Endothelial cell of umbilical vein (primary cell): Measurements from ENCODE around the gene FBXO7. TPM values are rescaled to one million over a fixed set of nuclear protein-coding genes. Genes with fewer than 3 reads are reported as not detected.

ENCODE experiments used
- BruUV-seq: library from RNA; stranded (reverse); fragments of 400-500 nt; replicated peaks from 2 replicates; lab custom pipeline; 2021; lab: Mats Ljungman, UMichigan
- CTCF ChIA-PET: fragments of 300-600, 350-600 bp; sonication (Branson Sonifier 250); formaldehyde crosslinking; loops from one replicate; lab custom pipeline; 2021; ENCODE audit warnings: antibody characterized with exemption, inconsistent platforms; lab: Charles Lee
- POLR2A ChIA-PET: fragments of 300-600, 350-600 bp; sonication (Branson Sonifier 250); formaldehyde crosslinking; loops from one replicate; lab custom pipeline; 2021; ENCODE audit warnings: antibody characterized with exemption, inconsistent platforms; lab: Charles Lee
- DNase-seq: peaks from one replicate; pipeline ENCODE4 v3.0.0-alpha.2; 2011; ENCODE audit warnings: low read depth, low spot score
- FAIRE-seq: peaks from 2 replicates; lab custom pipeline; 2011; peaks lifted over from hg19 to GRCh38; lab: Jason Lieb, UNC
- H2AFZ ChIP-seq: 2 replicates; pipeline ENCODE4 v1.6.0; 2012; ENCODE audit warnings: low read depth, low read length, control low read depth, inconsistent platforms
- H3K27ac ChIP-seq: 2 replicates; pipeline ENCODE4 v1.5.1; 2011; ENCODE audit warnings: low read depth, mild to moderate bottlenecking, control low read depth, low read length, moderate library complexity; ENCODE audit not compliant: insufficient read depth
- H3K27me3 ChIP-seq, 2 experiments: 2 replicates each; pipeline versions ENCODE4 v1.6.0 to v1.6.1; 2011; ENCODE audit warnings: low read length in 2 of 2, mixed read lengths in 1 of 2; ENCODE audit not compliant: control insufficient read depth in 2 of 2, insufficient read depth in 2 of 2
- H3K36me3 ChIP-seq, 2 experiments: 2 replicates in 1 of 2; 3 replicates in 1 of 2; pipeline ENCODE4 v1.5.1; 2011; ENCODE audit warnings: low read length in 2 of 2, mild to moderate bottlenecking in 1 of 2, moderate library complexity in 1 of 2; ENCODE audit not compliant: control insufficient read depth in 2 of 2, insufficient read depth in 2 of 2; ENCODE audit errors: extremely low read depth in 1 of 2
- H3K4me1 ChIP-seq: 3 replicates; pipeline ENCODE4 v1.5.1; 2011; ENCODE audit warnings: mild to moderate bottlenecking, low read length; ENCODE audit not compliant: control insufficient read depth, insufficient read depth; ENCODE audit errors: extremely low read depth
- H3K4me2 ChIP-seq: 2 replicates; pipeline ENCODE4 v1.6.1; 2011; ENCODE audit warnings: low read length, control low read depth, mixed read lengths; ENCODE audit not compliant: insufficient read depth
- H3K4me3 ChIP-seq, 3 experiments: fragments of 200-600 bp in 1 of 3; sonication (generic), shearing (Covaris generic) in 1 of 3; replicated peaks in 1 of 3; 2 replicates each; pipeline ENCODE4 v1.5.1; 2011 to 2016; ENCODE audit warnings: control low read depth in 3 of 3, low read length in 3 of 3, mild to moderate bottlenecking in 2 of 3, inconsistent platforms in 1 of 3, low read depth in 1 of 3, moderate library complexity in 1 of 3; ENCODE audit not compliant: insufficient read depth in 1 of 3
- H3K79me2 ChIP-seq: 2 replicates; pipeline ENCODE4 v1.6.0; 2012; ENCODE audit warnings: low read length, inconsistent platforms; ENCODE audit not compliant: control insufficient read depth, insufficient read depth
- H3K9ac ChIP-seq: replicated peaks from 2 replicates; pipeline ENCODE3; 2011; ENCODE audit warnings: low read length, control low read depth; ENCODE audit not compliant: insufficient read depth; ENCODE audit errors: extremely low read depth
- H3K9me1 ChIP-seq: replicated peaks from 3 replicates; pipeline ENCODE4 v1.6.0; 2011; ENCODE audit warnings: mild to moderate bottlenecking, low read length; ENCODE audit not compliant: control insufficient read depth, insufficient read depth; ENCODE audit errors: extremely low read depth
- H3K9me3 ChIP-seq: replicated peaks from 2 replicates; pipeline ENCODE4 v1.5.1; 2012; ENCODE audit warnings: low read length, inconsistent platforms; ENCODE audit not compliant: control insufficient read depth, insufficient read depth
- H4K20me1 ChIP-seq: replicated peaks from 2 replicates; pipeline ENCODE3; 2011; ENCODE audit warnings: mild to moderate bottlenecking, low read length; ENCODE audit not compliant: control insufficient read depth, insufficient read depth; ENCODE audit errors: extremely low read depth
- EZH2 ChIP-seq: IDR thresholded peaks from 2 replicates; pipeline ENCODE4 v1.6.1; 2012; ENCODE audit warnings: borderline replicate concordance, low read depth, mild to moderate bottlenecking, moderate library complexity, low read length, inconsistent platforms; ENCODE audit not compliant: severe bottlenecking
- FOS ChIP-seq: IDR thresholded peaks from 2 replicates; pipeline ENCODE4 v1.6.1; 2011; ENCODE audit warnings: mild to moderate bottlenecking, low read length, moderate library complexity, borderline replicate concordance; ENCODE audit not compliant: insufficient read depth
- GATA2 ChIP-seq: IDR thresholded peaks from 2 replicates; pipeline ENCODE4 v1.7.0; 2011; ENCODE audit warnings: low read depth, mild to moderate bottlenecking, moderate library complexity, mixed read lengths, low read length; ENCODE audit not compliant: insufficient read length, insufficient read depth
- JUN ChIP-seq: IDR thresholded peaks from 2 replicates; pipeline ENCODE4 v1.6.1; 2011; ENCODE audit warnings: borderline replicate concordance, low read depth; ENCODE audit not compliant: insufficient read length, insufficient read depth
- MYC ChIP-seq: IDR thresholded peaks from one replicate; pipeline ENCODE4 v1.6.1; 2011; ENCODE audit warnings: mild to moderate bottlenecking, low read depth, low read length
- POLR2A ChIP-seq: IDR thresholded peaks from 2 replicates; pipeline ENCODE4 v1.6.1; 2012; ENCODE audit warnings: low read depth, mild to moderate bottlenecking, control low read depth, low read length
- POLR2AphosphoS5 ChIP-seq: IDR thresholded peaks from 2 replicates; pipeline ENCODE4 v1.6.1; 2012; ENCODE audit warnings: low read depth, mild to moderate bottlenecking, control low read depth, low read length, moderate library complexity; ENCODE audit not compliant: insufficient read depth
- dilution Hi-C: fragments of 300-500 bp; cut with MboI; formaldehyde crosslinking; loops from one replicate; pipeline ENCODE4 v1.15.0; 2019; ENCODE audit warnings: low sequenced_read_pairs; ENCODE audit not compliant: extremely low pct_ligation_motif_present
- intact Hi-C: fragments of 100-400 bp; cut with micrococcal nuclease; formaldehyde crosslinking; loops from one replicate; pipeline ENCODE4 v1.10.0; 2022
- polyA plus RNA-seq, 4 experiments: library from polyadenylated mRNA; depleted of rRNA in 3 of 4; stranded (reverse) in 3 of 4; unstranded in 1 of 4; fragments of >200 nt; gene quantifications; 2 replicates each; pipeline versions ENCODE4 v1.2.1 to v1.2.3, GENCODE V29; 2011 to 2012; ENCODE audit warnings: missing spikeins in 1 of 4
- total RNA-seq: library from RNA; stranded (reverse); gene quantifications from 2 replicates; pipeline ENCODE4 v1.2.3, GENCODE V29; 2021
- TF ChIP-seq, protein P1 (sequence below), 2 donors: IDR thresholded peaks; 1 replicate in 1 of 2; 2 replicates in 1 of 2; pipeline ENCODE4 v1.5.1; 2011; ENCODE audit warnings: low read length in 2 of 2, mild to moderate bottlenecking in 2 of 2, moderate library complexity in 2 of 2, control low read depth in 1 of 2, inconsistent platforms in 1 of 2, low read depth in 1 of 2; ENCODE audit not compliant: insufficient read depth in 1 of 2; ENCODE audit errors: extremely low read depth in 1 of 2
- TF ChIP-seq, protein P2 (sequence below): IDR thresholded peaks from 2 replicates; pipeline ENCODE4 v1.6.1; 2011; ENCODE audit not compliant: insufficient read depth, insufficient read length

Gene FBXO7
- total and polyA plus RNA-seq, 2 donors (not counting 3 experiments of a cell fraction or from before 2014, with no cell fraction given): 81.1 to 112 TPM

DNA sequence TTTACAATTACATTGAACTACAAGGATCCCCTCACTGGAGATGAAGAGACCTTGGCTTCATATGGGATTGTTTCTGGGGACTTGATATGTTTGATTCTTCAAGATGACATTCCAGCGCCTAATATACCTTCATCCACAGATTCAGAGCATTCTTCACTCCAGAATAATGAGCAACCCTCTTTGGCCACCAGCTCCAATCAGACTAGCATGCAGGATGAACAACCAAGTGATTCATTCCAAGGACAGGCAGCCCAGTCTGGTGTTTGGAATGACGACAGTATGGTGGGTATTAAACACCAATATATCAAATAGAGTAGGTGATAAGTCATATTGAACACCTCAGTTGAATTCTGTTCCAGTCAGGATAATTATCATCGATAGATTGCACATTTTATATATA, 4.4 kb downstream of the FBXO7 start:
- H3K27me3 ChIP-seq: no peaks in the 10 kb centered on the region
- no peaks in the 10 kb centered on the region for H3K36me3 ChIP-seq
- no peak for TF ChIP-seq JUN
- TF ChIP-seq, protein P1, sequence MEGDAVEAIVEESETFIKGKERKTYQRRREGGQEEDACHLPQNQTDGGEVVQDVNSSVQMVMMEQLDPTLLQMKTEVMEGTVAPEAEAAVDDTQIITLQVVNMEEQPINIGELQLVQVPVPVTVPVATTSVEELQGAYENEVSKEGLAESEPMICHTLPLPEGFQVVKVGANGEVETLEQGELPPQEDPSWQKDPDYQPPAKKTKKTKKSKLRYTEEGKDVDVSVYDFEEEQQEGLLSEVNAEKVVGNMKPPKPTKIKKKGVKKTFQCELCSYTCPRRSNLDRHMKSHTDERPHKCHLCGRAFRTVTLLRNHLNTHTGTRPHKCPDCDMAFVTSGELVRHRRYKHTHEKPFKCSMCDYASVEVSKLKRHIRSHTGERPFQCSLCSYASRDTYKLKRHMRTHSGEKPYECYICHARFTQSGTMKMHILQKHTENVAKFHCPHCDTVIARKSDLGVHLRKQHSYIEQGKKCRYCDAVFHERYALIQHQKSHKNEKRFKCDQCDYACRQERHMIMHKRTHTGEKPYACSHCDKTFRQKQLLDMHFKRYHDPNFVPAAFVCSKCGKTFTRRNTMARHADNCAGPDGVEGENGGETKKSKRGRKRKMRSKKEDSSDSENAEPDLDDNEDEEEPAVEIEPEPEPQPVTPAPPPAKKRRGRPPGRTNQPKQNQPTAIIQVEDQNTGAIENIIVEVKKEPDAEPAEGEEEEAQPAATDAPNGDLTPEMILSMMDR (IDR thresholded peaks at IDR 0.05; ENCODE audit: extremely low read depth in 1 of 2, insufficient read depth in 1 of 2, low read depth in 1 of 2, low read length in 2 of 2): no peak
- no peak for TF ChIP-seq EZH2
- no peak for TF ChIP-seq POLR2A
- no peak for TF ChIP-seq FOS
- TF ChIP-seq MYC: no peak
- no peak for TF ChIP-seq POLR2AphosphoS5
- no peak for TF ChIP-seq GATA2
- TF ChIP-seq, protein P2, sequence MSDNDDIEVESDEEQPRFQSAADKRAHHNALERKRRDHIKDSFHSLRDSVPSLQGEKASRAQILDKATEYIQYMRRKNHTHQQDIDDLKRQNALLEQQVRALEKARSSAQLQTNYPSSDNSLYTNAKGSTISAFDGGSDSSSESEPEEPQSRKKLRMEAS: no peak
- no peak overlapping the region for H3K4me3 ChIP-seq
- no peaks in the 10 kb centered on the region for H3K9me1 ChIP-seq
- ChIA-PET CTCF (interaction anchor here (1.0 to 1.2 kb wide), 2 partner anchors 17 to 70 kb away, joined by 3 read pairs; no protein-coding TSS in a partner anchor), POLR2A (no interaction called here)
- no peak for FAIRE-seq
- no peaks in the 10 kb centered on the region for H3K9me3 ChIP-seq
- peaks cover 3% of the 10 kb centered on the region for H4K20me1 ChIP-seq
- intact Hi-C loops (no loop called here), dilution Hi-C loops (no loop called here)
- peaks cover 90% of the 10 kb centered on the region for H3K79me2 ChIP-seq
- peaks cover 13% of the 10 kb centered on the region for H3K4me1 ChIP-seq
- no peak overlapping the region for H2AFZ ChIP-seq
- no peak overlapping the region for H3K27ac ChIP-seq
- H3K9ac ChIP-seq: no peak overlapping the region
- DNase-seq: no peak
- BruUV-seq: no TSS peak
- no peak overlapping the region for H3K4me2 ChIP-seq
